ENCODE measurements around the gene ADAM12.

ADAM12 gene, protein sequence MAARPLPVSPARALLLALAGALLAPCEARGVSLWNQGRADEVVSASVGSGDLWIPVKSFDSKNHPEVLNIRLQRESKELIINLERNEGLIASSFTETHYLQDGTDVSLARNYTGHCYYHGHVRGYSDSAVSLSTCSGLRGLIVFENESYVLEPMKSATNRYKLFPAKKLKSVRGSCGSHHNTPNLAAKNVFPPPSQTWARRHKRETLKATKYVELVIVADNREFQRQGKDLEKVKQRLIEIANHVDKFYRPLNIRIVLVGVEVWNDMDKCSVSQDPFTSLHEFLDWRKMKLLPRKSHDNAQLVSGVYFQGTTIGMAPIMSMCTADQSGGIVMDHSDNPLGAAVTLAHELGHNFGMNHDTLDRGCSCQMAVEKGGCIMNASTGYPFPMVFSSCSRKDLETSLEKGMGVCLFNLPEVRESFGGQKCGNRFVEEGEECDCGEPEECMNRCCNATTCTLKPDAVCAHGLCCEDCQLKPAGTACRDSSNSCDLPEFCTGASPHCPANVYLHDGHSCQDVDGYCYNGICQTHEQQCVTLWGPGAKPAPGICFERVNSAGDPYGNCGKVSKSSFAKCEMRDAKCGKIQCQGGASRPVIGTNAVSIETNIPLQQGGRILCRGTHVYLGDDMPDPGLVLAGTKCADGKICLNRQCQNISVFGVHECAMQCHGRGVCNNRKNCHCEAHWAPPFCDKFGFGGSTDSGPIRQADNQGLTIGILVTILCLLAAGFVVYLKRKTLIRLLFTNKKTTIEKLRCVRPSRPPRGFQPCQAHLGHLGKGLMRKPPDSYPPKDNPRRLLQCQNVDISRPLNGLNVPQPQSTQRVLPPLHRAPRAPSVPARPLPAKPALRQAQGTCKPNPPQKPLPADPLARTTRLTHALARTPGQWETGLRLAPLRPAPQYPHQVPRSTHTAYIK

DNA sequence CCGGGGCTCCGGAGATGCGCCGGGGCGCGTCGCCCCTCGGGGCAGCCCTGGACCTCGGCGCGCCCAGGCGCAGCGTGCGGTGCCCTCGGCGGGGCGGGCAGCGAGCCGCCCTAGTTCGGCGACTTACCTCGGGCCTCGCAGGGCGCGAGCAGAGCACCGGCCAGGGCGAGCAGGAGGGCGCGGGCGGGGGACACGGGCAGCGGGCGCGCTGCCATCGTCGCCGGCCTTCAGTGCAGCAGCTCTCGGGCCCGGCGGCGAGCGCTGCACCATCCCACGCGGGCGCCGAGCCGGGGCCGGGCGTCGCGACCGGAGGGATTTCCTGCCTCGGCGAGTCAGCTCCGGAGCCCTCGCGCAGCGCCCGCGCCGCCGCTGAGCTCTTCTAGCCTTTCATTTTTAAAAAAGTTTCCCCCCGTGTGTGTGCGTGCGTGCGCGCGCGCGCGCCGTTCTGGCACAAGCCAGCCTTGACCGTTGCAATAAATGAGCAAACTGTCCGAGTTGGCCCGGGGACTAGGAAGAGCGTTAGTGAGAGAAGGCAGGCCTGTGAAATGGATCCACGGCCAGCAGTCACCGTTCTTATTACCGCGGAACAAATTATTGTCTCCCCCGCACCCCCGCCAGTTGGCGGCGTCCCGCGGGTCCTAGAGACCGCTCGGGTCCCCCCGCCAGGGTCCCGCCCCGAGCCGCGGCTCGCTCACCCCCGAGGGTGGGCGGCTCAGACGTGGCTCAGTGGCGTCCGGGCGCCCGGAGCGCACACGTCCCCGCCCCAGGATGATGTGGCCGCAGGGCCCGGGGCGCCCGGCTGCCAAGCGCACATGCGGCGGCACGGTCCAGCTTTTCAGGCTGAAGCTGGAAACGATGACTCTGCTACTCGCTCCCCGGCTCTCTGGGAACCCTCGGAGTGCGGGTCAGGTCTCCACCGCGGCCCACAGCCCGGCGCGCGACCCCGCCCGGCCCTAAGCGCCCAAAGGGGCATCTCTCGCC lies at the start of gene ADAM12:
Gene ADAM12 (minus strand): TSS at position 547 of the 981 bp plus-strand sequence. CDS start 332 bp downstream, at position 215.
- DNase-seq: no peak

DNA sequence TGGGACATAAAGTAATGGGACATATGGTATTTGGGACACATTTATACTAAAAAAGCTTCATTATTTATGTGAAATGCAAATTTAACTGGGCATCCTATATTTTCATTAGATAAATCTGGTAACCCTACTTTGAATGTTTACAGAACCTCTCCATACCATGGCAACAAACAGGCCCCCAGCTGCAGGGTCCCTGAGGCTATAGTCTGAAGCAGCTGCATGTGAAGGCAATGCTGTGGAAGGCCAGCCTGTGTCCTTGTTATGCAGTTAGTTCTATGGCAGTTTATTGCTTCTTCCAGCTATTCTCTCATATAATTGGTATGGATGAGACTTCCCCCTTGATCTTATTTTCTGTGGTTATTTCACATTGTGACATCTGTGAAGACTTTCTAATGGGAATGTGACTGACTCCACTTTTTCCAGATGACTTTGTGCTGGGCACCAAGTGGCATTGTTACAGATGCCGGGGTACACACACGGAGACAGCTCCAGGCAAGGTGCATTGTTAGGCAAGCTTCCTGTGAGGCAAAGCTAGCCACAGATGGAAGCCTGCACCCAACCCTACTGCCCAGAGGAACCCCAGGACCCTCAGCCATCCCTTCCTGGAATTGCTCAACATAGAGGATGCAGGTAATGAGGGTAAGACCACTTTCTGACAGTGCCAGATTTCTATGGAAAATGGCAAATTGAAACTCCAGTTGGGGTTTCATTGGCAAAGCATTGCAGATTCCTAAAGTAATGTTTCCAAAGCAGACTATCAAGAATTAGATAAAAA lies 49.5 kb upstream of the ADAM12 start:
- DNase-seq: no peak

DNA sequence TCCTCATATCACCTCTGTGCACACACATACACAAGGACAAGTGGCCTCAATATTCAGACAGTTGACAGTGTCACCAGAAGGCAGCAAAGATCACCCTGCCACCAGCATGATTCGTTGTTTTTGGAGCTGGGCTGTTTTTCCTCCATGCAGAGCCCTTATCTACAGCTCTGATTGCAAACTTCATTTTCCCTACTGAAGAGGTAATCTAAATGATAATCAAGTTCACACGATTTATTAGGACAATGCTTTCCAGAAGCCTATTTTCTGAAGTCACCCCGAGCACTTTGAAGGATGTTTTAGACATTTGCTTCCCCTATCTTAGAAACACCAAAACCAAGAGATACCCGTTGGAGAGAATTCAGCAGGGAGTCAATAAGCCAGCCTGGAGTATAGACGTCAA lies 46.0 kb upstream of the ADAM12 start:
- DNase-seq: no peak

DNA sequence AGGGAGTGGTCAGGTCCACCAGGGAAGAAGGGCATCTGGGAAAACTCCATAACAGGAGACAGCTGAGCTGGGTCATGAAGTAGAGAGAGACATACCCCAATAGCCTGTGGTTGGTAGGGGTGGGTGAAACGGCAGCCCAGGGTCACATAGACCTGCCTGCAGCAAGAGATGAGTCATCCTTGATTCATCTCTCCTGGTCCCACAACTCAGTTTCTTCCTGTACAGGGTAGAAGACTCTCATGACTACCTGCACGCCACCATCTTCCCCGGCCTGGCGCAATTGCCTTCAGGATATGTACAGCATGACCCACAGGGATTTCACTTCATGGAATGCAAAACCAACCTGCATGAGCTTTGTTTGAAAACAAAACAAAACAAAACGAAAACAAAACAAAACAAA lies 45.1 kb upstream of the ADAM12 start:
- DNase-seq: no peak

DNA sequence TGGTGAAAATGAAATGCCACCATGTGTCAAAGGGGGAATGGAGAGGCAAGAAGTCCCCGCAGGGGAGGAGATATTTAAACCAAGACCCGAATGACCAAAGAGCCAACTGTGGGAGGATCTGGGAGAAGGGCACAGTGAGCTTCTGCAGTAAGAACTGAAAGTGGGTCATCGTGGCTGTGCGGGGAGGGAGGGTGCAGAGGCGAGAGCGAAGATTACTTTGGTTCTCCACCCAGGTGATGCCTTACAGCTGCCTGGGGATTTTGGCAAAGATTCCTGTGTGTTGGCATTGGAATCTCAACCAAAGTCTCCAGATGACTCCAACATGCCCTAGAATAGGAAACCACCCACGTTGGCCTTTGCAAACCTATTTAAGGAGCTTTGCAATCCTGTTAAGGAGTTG lies 44.2 kb upstream of the ADAM12 start:
- no peak for DNase-seq

DNA sequence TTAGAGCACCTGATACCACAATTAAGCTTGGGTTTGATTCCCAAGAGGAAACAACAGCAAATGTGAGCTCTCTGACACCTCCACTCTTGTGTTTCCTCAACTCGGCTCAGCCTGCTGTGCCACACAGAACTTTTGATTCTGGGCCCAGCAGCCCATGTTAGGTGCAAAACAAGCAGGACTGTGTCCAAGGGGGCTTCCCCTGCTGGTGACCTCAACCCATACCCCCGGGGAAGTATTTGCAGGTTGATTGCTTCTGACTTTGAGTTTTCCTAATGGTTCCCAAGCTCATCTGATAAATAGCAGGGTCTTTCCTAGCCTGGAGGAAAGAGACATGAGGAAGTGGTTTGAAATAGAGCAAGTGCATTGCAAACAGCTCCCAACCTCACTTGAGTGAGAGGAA lies 43.5 kb upstream of the ADAM12 start:
- DNase-seq: no peak

DNA sequence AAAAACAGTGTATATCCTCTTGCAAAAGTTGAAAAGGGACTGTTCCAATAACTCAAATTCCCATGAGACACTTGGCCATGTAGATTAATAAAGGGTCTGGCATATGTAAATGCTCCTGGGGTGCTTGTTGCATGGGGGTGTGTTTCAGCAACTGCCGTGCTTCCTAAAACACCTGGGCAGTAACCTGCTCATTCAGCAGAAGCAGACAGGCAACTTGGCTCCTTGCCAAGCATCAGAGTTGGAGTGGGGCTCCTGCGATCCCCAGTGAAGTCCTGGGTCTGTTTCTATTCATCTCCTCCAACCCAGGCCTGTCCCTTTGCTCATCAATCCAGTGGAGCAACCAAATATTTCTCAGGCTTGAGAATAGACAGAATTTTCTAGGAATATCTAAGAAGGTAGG lies 42.2 kb upstream of the ADAM12 start:
- DNase-seq: no peak

DNA sequence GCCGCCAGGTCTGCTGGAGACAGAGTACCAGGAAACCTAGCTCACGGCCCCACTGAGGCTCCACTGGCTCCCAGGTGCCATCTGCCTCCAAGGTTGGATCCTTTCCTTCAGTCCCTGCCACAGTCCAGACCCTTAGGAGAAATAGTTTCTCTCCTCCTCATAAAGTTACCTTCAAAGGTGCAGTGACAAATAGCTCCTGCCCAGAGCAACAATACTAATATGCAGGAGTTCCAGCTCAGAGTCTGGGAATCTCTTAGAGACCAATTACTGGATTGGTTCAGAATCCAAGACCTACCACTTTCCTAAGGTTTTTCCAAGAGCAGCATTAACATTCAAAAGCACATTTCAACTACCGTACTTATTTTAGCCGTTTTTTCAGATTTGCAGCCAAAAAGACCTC lies 41.0 kb upstream of the ADAM12 start:
- DNase-seq: no peak

DNA sequence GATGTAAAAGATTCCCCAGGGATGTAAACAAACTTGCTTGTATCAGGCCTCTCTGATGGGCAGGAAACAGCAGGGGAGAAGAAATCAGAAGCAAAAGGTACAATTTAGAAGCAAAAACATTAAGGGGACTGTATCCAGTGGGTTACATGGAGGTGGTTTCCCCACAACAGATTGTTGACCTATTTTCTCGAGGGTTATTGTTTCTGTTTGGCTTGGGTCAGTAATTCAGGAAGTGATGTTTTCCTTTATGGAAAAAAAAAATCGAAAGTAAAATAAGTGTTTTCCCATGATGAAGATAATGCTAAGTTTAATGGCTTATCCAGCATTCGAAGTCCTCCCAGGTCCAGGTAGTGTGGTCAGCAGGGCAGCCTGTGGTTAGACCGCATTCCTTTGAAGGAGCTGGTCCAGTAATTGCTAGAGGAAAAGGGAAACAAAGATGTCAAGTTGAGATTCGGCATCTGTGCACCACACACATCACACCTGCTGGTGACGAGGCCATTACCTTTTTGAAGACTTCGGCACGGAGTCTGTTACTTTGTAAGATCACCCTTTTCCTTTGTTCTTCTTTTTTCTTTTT lies 37.3 kb upstream of the ADAM12 start:
- DNase-seq: no peak

DNA sequence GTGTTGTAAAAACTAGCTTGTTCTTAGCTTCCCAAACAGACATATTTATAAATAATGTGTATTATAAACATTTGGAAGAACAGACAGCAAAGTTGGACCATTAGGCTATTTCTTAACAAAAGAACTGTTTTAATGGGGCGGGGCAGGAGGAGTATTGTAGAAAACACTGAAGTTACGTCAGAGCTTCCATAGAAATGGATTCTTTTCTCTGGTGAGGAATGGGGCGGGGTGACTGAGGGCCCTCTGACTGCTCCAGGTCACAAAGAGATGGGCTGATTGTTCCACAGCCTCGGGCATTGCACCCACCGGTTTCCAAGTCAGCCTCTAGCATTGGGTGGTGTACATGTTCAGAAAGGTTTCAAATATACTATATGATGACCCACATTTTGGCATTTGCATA lies 36.8 kb upstream of the ADAM12 start:
- no peak for DNase-seq

DNA sequence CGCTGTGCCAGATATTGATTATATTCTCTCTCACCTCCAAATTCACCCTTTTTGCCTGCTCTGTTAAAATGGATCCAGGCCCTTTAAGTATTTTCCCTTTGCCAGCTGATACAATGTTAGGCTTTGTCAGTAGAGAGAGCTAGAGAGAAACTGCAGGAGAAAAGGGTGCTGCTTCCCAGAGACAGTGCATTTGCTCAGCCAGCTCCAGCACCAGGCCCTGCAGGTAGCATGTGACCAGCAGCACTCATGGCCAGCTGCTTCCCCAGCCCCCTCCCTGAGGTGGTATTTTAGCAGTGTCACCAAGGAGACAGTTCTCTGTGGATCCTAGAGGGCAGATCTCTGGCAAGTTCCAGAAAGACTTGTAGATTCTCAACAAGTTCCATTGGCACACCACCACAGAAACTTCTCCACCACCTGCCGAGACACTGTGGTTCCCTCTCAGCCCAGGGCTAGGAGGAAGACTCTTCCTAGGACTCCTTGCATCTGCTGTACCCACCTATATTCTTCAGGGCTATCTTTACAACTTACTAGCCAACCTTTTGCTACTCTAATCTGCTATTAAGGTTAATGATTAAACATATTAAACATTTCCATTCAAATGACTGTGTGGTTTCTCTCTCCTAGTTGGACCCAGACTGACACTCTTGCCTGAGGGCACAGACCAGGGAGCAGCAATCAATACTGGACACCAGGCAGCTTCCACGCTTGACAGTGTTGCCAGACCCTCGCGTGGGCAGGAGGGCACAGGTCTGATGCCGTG lies 35.6 kb upstream of the ADAM12 start:
- no peak for DNase-seq

DNA sequence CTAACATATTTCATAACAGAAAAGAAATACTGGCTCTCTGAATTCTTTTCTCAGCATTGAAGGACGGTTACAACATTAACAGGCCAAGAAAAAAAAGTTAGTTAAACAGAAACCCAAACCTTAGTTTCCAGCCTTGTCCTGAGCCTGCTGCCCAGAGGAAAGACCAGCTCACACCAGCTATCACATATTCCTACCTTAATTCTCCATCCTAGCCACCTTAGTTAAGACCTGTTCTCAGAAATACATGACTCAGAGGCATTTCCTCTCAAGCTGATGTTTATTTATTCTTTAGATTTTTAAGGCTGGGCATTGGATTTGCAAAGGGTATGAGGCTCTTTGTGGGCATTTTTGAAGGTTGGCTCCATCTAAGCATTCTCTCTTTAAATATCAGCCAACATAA lies 34.3 kb upstream of the ADAM12 start:
- no peak for DNase-seq

DNA sequence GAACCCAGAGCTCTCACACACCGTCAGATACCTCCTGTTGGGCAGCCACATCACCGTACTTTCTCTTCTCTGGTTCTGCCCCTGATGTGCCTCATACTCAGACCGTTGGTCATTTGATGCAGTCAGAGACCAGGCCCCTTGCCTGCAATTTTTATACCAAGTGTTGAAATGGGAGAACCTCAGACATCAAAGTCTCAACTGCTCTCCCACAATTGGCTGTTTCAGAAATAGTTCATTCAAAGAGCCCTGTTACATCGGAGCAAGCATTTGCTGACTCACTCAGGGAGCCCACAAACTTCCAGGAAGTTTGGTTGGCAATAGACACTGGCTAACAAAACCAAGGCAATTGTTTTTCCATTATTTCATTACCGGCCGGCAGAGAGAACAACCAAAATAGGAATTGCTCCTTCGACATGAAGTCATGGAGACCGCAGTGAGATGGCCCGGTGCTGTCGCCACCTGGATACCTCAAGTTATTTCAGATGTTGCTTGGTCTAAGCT lies 33.5 kb upstream of the ADAM12 start:
- DNase-seq: no peak

DNA sequence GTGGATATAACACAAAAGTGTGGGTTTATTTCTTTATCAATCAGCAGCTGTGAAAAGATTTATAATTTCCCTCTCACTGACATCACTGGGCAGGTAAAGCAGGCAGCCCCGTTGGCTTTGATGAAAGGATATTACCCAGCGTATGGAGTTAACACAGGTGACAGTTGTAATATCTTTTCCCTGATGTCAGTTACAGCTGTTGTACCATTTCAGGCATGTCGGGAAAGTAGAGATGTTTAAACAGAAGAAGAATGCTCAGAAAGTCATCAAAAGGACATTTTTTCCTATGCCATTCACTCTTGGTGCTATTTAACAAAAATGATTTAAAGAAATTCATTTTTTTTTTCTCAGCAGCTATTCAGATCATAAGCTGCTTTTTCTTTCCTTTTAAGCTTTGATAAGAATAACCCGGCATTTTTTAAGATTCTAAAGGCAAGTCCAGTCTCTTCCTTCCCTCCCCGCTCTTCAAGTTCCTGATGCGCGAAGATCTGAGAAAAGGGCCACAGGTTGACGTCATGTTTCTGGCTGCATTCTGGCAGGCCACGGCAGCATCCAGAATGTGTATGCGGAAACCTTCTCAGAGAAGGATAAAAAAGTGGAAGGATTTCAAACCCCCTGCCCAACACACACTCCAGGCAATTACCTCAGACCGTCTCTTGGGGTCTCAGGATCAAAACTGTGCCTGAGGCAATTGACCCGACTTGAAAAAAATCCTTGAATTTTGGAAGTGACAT lies 32.5 kb upstream of the ADAM12 start:
- no peak for DNase-seq

DNA sequence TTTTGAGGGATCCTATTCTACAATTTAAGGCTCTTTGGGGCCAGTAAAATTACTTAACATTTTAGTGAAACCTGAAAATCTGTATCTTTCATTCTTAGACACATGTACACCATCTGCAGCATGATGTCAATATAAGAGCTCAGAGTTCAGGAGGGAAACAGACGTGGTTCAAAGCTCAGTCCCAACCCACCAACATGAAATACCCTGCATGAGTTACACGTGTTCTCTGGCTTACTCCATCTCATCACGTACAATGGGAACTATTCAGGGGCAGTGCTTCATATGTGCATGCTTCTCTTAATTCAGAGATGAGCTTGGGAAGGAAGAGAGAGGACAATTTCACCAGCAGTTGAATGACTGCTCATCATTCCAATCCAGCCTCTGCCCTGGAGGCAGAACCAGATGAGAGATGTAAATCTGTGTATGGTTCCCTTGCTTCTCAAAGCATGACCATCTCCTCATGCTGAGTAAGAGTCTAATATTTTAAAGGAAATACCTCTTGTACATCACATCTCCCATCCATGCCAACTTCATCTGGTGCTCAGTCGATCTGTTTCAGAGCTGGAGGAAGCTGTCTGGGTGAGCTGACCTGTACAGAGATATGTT lies 29.0 kb upstream of the ADAM12 start:
- DNase-seq: no peak

DNA sequence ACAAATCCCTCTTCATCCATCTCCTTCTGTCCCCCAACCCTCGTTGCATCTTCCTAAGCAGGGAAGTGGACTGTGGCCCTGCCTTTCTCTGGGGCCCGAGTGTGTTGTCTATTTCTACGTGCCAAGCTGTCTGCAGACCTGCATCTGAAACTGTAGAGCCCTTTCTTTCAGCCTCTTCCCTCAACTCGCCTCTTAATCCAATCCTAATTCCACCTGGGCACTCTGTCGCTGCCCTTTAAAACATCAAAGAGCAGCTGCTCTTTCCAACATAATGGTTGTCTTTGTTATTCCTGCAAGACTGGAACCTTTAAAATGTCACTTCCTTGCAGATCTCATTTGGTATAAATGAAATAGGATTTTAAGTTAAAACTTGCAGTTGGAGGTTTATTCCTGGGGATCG lies 21.5 kb upstream of the ADAM12 start:
- no peak for DNase-seq

DNA sequence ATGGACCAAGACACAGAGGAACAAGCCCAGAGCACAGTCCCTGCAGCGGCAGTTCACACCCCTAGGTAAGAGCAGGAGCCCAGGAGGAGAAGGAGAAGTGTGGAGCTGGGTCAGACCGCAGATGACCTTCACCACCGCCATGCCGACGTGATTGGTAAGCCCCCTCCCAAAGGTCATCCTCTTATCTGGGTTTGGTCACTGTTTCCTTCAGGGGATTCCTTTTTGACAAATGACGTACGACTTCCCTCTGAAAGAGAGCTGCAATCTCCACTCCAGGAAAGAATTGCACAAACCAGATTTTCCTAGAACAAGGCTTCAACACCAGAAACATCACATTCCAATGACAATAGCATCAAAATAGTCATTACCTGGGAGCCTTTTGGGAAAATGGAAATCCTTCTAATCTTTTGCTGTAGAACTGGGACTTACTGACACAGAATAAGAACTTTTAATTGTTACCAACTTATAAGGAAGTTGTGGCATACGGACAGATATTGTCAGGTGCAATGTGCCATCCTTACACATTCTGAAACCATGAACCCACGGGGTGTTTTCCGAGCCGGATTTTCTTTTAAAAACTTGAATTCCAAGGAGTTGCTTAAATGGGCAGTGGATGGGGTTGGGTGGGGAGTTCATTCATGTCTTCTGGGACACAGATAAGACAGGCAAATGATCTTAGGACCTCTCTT lies 20.8 kb upstream of the ADAM12 start:
- no peak for DNase-seq

DNA sequence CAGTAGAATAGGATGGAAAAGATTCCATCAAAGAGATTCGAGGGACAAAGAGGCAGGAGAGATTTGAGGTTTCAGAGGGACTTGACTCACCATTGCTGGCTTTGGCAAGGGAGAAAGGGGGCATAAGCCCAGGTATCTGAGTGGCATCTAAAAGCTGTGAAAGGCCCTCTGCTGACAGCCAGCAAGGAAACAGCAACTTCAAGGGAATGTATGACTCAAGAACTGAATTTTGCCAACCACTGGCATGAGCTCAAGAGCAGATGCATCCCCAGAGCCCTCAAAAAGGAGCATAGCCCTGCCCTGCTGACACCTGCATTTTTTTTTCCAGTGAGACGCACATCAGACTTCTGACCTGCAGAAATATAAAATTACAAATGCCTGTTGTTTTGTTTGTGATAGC lies 19.6 kb upstream of the ADAM12 start:
- no peak for DNase-seq

DNA sequence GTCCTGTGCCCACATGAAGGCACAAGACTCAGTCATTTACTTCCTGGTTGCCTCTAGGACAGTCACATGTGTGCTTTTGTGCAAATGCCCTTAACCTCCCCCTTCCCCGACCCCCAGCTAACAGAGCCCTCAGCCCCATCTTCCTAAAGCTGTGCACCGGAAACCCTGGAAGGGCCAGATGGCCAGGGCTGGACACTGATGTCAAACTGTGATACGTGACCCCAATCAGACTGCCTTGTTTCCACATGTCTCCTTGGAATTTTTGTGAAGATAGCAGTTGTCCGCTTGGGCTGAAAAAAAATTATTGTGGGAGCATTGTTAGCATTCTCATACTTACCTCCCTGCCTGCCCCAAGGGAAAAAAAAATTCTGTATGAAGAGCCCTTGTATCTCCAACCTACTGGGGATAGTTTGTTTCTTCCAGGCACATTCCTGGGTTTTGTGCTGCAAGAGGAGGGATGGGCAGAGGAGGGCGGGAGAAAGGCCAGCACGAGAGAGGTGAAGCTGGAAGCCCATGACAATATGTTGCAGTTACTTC lies 17.0 kb upstream of the ADAM12 start:
- DNase-seq: no peak

Measured in stimulated activated CD4-positive, alpha-beta T cell treated with anti-CD3 and anti-CD28 coated beads, Interleukin-2, amount 100 ng/mL, for 48 hours (primary cell).